Hepatocyte (in vitro differentiated cells): ENCODE data around the gene FUBP3.

ENCODE experiments used
- CTCF ChIP-seq: fragments of 200-600 bp; sonication (generic); IDR thresholded peaks from 2 replicates; pipeline ENCODE4 v1.5.1; 2016; ENCODE audit warnings: antibody characterized with exemption, mild to moderate bottlenecking; ENCODE audit not compliant: poor library complexity
- EZH2 ChIP-seq: fragments of 200-600 bp; sonication (generic); IDR thresholded peaks from 2 replicates; pipeline ENCODE4 v1.6.1; 2016; ENCODE audit warnings: antibody characterized with exemption, mild to moderate bottlenecking, borderline replicate concordance
- EZH2phosphoT487 ChIP-seq: fragments of 200-600 bp; sonication (generic); IDR thresholded peaks from one replicate; pipeline ENCODE4 v1.6.1; 2018; ENCODE audit warnings: antibody characterized with exemption, mild to moderate bottlenecking, low read depth, moderate library complexity; ENCODE audit not compliant: unreplicated experiment, severe bottlenecking

- TF ChIP-seq CTCF (no peak), EZH2 (no peak), EZH2phosphoT487 (no peak)
Measured at GRCh38 chr9:130609163-130609562, 29.8 kb downstream of the FUBP3 start.
